ENCODE data around the gene DAD1. TPM values are rescaled to one million over a fixed set of nuclear protein-coding genes. Genes with fewer than 3 reads are reported as not detected.

DAD1 gene
- total RNA-seq, 1 donor from 2014 or later = 180 TPM

DNA sequence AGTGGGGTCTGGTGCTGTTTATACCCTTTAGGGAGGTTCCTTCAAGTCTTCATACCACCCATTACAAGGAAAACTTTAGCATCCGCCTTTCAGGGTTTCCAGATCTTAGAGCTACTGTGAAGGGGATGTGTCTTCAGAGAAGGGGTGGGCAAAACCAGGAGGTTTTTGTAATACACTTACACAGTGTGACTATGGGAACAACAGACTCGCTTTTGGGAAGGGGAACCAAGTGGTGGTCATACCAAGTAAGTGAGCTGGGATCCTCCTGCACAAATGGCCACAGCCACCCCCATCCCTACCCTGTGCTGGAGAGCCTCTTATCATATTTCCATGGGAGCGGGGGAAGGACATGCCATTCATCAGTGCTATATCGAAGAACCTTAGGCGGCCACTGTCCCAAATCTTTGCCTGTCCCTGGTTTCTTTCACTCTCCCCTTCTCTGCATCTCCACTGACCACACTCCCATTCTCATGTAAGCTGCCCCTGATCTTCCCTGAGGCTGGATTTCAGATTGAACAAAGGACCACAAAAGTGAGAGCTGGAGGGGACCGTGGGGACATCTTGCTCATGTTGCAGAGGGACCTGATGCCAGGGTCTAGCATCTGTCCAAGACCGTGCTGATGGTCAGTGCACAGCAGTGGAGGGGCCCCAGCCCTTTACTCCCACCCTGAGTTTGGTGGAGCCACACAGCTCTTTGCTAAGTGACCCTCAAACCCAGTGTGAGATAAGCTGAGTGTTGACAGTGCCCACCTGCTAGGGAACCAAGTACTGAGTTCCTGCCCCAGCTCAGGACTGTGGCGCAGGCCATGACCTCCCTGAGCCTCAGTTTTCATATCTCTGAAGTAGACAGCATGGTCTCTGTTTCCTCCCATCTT is 51.4 kb downstream of the DAD1 start:
- DNase-seq (ENCODE audit: low spot score) = no peak

DNA sequence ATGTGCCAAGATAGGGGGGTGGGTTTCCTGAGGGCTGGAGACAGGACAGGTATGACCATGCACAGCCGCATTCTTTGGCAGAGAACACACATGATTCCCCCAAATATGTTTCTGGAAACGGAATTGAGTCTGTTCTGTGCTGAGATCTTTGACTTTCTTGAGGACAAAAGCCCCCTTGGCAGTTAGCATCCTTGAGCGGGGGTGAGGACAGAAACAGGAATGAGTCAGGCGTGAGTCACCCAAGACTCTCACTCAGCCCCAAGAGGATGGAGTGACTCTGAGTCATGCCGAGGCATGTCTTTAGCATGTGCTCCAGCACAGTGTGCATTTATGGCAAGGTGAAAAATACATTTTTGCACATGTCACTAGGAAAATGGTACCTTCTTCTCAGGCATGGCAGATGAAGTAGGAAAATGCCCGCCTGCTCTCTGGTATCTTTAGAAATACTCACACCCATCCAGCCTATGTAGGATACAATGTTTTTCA is 52.1 kb downstream of the DAD1 start:
- DNase-seq (ENCODE audit: low spot score) = no peak

DNA sequence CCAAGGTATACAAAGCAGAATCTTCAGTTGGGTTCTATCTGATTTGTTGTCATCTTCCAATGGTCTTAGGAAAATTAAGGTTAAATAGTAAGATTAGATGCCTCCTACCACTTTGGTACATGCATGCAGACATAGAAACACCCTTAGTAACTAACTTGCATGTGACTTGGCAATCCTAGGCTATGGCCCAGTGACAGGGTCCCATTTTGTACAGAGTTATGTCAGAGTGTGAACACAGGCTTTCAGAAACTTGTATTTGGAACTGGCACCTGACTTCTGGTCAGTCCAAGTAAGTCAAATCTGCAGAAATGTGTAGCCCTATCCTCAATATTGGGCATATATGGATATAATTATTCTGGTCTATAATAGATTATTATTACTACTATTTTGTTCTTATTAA is 53.1 kb downstream of the DAD1 start:
- DNase-seq (ENCODE audit: low spot score) = no peak

DNA sequence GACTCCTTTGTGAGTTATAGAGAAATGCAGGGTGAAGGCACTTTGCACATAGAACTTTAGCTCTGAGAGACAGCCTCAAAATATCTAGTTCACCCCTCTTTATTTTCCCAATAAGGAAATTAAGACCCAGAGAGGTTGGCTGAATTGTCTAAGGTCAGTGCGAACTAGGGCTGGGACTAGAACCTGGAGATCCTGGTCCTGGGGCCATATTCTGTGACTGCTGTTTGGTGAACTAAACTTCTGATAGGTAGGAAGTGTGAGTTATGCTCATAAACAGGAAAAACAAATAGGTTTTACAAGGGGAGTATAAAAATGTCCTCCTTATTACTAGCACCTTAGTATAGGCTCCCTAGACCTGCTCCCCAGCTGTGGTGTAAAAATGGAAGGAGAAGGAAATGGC is 53.9 kb downstream of the DAD1 start:
- no peak for DNase-seq (ENCODE audit: low spot score)

DNA sequence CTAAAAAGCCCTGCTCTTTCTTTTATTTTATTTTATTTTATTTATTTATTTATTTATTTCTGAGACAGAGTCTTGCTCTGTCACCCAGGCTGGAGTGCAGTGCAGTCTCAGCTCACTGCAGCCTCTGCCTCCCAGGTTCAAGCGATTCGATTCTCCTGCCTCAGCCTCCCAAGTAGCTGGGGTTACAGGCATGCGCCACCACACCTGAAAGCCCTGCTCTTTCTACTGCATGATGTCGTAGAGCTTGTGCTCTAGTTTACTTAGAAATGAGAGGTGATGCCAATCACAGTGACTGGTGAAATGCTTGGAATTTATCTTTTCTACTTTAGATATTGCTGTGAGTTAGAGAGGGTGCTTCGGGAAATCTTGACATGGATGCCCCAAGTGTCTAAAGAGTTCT is 54.5 kb downstream of the DAD1 start:
- no peak for DNase-seq (ENCODE audit: low spot score)

DNA sequence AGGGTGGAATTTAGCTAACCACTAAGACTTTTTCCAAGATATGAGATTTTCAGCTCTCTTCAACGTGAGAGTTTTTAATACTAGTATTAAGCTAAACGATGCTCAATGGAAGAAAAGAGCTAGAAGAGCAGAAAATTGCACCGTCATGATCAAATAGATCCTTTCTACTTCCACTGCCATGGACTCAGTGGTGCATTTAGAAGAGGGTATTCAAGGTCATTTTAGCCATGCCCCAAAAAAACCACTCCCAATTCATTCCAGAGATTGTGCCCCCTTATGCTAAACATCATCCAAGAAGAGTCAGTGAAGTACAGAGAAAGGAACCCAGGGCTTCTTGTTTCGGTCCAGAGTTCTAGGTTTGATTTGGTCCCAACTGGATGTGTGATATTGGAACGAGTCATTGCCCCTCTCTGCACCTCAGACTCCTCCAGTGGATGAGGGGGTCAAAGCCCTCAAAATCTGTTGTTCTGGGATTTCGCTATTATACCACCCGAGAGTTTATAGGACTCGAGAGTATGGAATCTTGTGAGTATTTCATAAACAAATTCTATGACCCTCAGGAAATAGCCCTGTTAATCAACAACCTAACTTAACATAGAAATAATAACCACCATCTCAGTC is 55.2 kb downstream of the DAD1 start:
- DNase-seq (ENCODE audit: low spot score) = no peak

DNA sequence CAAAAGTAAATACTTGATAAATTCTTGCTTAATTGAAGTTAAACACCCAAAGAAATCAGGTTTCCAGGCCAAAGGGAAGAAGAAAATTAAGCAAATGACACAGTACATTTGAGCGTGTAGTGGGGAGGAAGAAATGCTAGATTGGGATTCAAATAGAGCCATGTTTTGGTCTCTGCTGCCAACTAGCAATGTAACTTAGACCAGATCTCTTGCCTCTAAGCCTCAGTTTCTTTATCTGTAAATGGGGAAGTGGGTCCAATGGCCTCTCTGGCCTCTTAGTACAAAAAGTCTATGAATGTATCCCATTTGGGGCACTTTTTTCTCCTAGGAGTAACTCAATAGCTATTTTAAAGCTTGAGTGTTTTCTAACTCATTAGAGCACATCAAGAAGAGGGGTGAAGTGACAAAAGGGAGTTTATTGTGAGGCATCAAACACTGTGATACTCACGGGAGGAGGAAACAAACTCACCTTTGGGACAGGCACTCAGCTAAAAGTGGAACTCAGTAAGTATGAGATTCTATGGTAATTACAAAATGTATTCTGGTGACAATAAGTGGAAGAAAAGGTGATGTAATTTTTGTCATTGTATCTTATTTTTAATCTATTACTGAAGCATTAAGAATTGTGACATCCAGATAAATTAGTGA is 55.8 kb downstream of the DAD1 start:
- no peak for DNase-seq (ENCODE audit: low spot score)

DNA sequence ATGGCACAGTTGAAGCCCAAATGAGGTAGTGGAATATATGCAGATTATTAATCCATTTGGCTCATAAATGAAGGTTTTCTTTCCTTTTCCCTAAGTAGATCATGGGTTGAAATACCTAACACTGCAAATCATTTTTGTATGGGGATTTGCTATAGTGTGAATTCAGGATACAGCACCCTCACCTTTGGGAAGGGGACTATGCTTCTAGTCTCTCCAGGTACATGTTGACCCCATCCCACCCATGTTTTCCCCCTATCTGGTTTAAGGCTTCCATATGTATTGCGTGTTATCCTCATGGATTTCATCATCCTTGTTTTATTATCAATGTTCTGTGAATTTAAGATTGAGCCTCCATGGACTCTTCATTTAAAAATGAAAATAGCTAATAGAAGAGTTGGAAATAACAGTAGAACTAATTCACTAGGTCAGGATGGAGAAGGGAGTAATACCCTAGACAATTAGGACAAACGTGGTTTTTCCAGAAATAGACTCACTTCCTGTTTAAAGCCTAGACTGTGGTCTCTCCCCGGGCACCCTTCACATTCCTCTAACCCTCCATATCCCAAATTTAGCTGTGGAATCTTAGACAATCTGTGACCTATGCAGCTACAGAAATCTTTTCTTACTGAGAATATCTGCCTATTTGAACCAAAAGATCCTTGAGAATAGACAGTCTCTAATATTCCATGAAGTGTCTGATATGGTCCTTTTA is 56.5 kb downstream of the DAD1 start:
- no peak for DNase-seq (ENCODE audit: low spot score)

DNA sequence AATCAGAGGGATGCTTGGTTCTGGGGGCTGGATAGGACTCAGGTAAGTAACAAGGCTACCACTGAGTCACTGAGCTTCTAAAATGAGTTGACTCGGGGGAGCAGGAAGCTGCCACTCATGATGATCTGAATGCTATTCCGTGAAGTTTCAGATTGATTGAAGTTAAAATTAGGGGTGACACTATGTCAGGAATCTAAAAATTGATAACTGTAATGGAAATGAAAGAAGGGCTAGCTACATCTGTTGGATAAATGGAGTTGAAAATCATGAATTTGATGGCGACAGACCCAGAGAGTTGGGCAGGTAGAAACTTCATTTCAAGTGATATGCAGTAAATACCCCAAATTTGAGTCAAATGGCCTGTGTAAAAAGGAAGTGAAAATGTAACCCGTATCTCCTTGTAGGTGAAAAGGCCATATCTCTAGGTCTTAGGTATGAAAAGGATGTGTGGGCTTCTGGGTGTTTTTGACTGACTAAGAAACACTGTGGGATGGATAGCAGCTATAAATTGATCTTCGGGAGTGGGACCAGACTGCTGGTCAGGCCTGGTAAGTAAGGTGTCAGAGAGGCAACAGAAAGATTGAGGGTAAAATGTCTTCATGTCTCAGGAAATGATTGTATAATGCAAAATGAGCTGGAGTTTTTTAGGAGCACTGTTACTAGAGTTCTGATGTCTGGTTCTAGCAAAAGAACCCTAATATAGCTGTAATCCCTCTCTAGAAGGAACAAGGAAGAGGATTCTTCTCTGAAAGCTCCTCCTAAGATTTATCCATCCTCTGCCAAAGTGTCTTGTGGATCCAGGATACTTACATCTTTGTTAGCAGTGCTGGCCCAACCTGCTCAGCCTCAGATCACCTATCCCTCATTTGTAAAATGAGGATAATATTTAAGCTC is 57.3 kb downstream of the DAD1 start:
- DNase-seq (ENCODE audit: low spot score) = no peak

DNA sequence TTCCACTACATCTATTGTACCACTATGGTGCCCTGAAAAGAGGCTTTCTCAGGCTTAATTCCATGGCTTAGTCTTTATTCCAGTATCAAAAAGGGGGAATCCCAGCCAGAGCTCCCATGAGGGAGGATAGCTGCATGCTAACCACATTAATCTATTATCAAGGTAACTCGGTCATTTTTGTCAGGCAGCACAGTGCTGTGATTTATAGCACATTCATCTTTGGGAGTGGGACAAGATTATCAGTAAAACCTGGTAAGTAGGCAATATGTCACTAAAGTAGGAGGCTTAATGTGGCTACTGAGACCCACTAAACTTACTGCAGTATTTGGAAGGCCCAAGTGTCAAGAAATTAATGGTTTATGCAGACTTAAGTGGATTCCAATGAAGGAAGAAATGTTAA is 58.9 kb downstream of the DAD1 start:
- DNase-seq (ENCODE audit: low spot score) = no peak

DNA sequence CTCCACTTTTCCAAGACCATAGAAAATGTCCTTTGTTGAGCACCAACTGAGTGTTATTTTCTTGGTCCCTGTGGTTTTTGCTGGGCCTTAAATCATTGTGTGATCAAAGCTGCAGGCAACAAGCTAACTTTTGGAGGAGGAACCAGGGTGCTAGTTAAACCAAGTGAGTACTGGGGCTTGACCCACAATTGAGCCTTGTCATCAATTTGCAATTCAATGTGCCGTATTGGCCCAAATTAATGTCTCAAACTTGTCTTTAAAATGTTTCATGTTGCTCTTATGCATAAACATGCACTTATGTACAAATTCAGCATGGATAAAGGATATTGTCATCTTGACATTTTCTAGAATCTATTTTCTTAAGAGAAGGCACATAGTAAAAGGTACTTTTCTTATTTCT is 62.3 kb downstream of the DAD1 start:
- DNase-seq (ENCODE audit: low spot score) = no peak

DNA sequence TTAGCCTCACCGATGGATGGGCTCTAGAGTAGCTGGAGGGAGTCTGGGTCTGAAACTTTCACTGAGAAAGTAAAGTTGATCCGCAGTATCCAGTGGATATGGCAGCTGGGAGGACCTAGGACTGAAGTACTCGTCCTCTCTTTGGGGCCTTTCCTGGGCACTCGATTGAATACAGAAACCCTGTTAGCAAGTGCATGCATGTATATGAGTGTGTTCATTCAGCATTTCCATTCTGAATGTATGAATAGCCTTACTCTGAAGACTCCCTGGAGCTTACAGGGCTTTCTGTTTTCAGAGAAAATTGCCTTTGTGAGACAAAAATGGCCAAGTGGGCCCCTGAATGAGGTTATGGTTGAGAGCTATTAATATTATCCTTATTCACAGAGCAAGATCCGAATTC is 62.8 kb downstream of the DAD1 start:
- DNase-seq (ENCODE audit: low spot score) = no peak

DNA sequence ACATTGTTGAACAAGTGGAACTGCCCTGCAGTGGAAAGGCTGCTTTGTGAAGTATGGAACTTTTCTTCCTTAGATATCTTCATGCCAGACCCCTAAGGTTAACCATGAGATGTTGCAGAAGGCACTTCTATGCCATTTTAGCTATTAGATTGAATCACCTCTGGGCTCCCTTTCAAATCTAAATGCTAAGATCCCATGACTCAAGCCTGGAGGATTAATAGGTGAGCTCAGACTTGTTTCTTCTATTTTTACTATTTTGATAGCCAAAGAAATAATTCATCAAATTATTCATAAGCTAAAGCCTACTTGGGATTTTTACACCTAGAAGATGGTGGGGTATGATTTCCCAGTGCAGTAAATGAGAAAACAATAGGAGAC is 64.3 kb downstream of the DAD1 start:
- no peak for DNase-seq (ENCODE audit: low spot score)

DNA sequence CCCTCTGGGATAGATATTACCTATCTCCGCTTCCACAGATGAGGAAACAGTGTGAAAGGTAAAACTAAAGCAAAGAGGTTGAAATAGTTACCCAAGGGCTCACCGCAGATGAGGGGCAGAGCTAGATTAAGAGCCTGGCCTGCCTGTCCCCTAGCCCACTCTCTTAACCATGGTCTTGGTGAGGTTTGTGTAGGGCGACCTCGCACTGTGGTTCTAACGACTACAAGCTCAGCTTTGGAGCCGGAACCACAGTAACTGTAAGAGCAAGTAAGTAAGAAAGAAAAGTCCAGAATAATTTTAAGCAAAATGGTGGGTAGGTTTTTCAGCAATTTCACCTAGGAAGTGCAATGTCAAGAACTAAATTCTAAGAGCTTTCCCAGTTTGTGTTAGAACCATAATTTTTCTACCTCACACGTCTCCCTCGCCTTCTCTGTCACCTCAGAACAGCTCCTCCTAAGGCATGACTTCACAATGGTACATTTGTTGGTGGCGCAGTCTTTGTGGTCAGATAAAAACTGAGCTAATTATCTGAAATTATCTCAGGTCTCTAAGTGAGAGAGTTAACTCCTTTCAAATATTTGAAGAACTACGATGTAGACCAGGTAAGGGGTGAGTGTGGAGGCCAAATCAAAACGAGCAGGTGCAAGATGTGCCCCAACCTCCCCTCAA is 64.8 kb downstream of the DAD1 start:
- no peak for DNase-seq (ENCODE audit: low spot score)

DNA sequence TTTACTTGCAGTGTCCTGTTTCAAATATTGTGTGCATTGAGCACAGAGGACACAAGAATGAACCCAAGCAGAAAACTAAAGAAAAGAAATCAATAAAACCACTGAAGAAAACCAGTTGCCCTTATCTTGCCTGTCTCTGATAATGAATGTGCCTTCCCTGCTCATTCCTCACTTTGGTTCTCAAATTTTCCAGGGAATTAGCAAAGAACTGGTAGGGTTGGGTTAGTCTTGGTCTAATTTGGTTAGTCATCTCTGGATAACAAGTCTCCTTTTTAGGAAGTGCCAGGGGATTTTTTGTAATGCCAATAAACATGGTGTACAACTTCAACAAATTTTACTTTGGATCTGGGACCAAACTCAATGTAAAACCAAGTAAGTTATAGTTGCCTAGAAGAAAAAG is 65.7 kb downstream of the DAD1 start:
- DNase-seq (ENCODE audit: low spot score) = no peak

DNA sequence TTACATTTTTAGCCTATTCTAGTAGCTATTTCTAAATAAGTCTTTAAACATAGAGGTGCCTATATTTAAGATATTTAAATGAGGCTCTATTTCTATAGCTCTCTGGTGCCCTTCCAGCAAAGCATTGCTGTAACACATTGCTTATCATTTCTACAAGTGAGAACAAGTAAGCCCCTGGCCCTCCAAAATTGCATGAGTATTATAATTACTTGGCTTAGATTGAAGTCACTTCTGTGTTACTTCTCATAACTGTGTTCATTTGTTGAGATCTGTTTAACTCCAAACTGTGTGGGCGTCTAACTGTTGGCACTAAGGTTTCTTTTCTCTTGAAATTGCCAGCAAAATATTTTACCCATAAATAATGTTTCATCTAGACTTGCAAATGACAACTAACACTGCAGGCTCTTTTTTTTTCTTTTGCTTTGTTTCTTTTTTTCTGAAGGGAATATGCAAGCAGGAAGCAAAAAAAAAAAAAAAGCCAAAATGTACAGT is 66.5 kb downstream of the DAD1 start:
- DNase-seq (ENCODE audit: low spot score) = no peak

DNA sequence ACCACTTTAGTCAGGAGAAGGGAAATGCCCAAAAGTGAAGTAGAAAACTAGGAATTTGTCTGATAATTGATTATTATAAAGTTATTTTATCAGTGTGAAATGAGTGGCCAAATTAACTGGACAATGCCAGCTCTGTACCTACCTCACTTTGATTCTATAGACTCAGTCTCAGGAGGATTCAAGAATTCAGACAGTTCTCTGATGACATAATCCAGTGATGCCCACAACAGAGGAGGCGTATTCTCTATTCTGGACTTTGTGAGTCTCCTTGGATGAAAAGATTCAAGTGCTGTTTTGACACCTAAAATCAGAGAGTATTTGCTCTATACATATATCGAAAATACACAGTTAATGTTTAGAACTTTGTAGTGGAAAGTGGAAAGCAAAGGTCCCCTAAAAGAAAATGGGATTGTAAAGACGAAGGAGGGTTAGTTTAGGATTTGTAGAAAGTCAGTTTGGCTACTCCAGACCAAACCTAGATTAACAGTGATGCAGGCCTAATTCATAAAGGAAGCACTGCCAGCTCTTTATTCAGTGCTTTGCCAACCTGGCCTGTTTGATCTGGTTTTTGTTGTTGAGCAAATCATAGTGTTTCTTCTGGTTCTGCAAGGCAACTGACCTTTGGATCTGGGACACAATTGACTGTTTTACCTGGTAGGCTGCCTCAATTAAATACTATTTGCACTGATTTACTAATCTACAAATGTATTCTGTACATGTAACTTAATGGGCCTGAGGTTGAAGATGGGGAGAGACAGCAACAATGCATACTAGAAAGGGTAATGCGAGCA is 67.4 kb downstream of the DAD1 start:
- no peak for DNase-seq (ENCODE audit: low spot score)

DNA sequence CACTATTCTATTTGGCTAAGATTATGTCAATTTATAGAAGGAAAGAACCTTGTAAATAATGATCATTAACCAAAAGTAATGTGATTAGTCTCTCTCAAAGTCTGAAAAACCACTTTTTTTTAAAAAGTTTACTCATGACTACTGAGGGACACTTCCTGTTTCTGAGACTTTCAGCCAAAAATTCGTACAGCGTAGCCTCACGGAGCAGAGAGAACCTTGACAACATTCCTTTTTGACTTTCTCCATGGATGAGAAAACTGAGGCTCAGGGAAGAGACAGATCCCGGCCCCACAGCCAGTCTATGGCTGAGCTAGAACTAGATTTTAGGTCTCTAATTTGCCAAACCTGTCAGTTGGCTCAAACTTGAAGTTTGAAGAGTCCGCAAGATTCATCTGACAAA is 68.2 kb downstream of the DAD1 start:
- no peak for DNase-seq (ENCODE audit: low spot score)

All from mesenteric fat pad (tissue), 1 donor.